Esophagus (tissue), 2 donors: ENCODE results near the gene CMC2. TPM values are rescaled to one million over a fixed set of nuclear protein-coding genes. Genes with fewer than 3 reads are reported as not detected.

Experiments
- H3K27ac ChIP-seq, 2 donors: one replicate each; pipeline ENCODE4 v1.5.1; 2013; ENCODE audit warnings: low read depth in 2 of 2, mild to moderate bottlenecking in 2 of 2, inconsistent platforms in 1 of 2, low read length in 1 of 2, moderate library complexity in 1 of 2
- H3K27me3 ChIP-seq, 2 donors: one replicate each; pipeline ENCODE4 v1.6.1; 2013; ENCODE audit warnings: low read length in 2 of 2, control low read depth in 1 of 2, mild to moderate bottlenecking in 1 of 2; ENCODE audit not compliant: insufficient read depth in 2 of 2, control insufficient read depth in 1 of 2
- H3K36me3 ChIP-seq, 2 donors: one replicate each; pipeline ENCODE4 v1.6.1; 2013; ENCODE audit warnings: low read length in 1 of 2; ENCODE audit not compliant: control insufficient read depth in 2 of 2, insufficient read depth in 2 of 2
- H3K4me1 ChIP-seq, 2 donors: one replicate each; pipeline ENCODE4 v1.6.1; 2013; ENCODE audit warnings: low read length in 1 of 2; ENCODE audit not compliant: control insufficient read depth in 2 of 2, insufficient read depth in 2 of 2
- H3K4me3 ChIP-seq, 2 donors: one replicate each; pipeline ENCODE4 v1.5.1; 2013; ENCODE audit warnings: low read length in 2 of 2, mild to moderate bottlenecking in 2 of 2, low read depth in 1 of 2, moderate library complexity in 1 of 2
- H3K9me3 ChIP-seq, 2 donors: one replicate each; pipeline ENCODE4 v1.6.1; 2013; ENCODE audit warnings: mild to moderate bottlenecking in 2 of 2, low read depth in 1 of 2, low read length in 1 of 2, moderate library complexity in 1 of 2; ENCODE audit not compliant: control insufficient read depth in 2 of 2, insufficient read depth in 1 of 2
- WGBS, 2 donors: extraction: QIAGEN DNeasy Blood & Tissue Kit; methylation state at CpG; one replicate each; pipeline ENCODE4 v1.1.7; 2013; 5-methylcytosine and 5-hydroxymethylcytosine counted together
- polyA plus RNA-seq, 2 donors: library from polyadenylated mRNA; stranded (reverse); fragments of 200-250 nt; gene quantifications; one replicate each; pipeline ENCODE4 v1.2.3, GENCODE V29; 2013
- donor health status: healthy with polysubstance abuse.
- donor health status: Bipolar disorder and iron deficiency.

The CMC2 gene
- polyA plus RNA-seq, 2 donors, result 29.9 to 69.7 TPM

DNA sequence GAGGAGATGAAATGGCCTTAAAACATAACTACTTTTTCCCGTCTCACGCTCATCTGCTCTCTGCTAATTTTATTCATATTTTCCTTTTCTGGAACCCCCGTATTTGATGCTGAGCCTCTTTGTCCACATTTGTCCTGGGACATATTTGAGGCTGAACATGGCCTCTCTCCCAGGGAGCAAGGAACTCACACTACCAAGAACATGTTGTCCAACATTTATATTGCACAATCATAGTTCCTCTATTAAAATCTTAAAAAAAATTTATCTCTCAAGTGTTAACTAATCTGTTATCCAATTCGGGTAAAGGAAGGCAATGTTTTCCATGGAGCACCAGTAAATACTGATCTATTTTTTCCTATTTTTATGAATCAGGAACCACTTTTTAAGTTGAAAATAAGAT, 60.2 kb downstream of the CMC2 start:
- H3K36me3 ChIP-seq, result no peaks in the 10 kb centered on the region
- peaks cover 0 to 6% of the 10 kb centered on the region in 2 donors for H3K4me1 ChIP-seq
- no peaks in the 10 kb centered on the region for H3K9me3 ChIP-seq
- H3K27ac ChIP-seq, result no peak overlapping the region
- H3K27me3 ChIP-seq, result no peaks in the 10 kb centered on the region
- H3K4me3 ChIP-seq, result no peak overlapping the region
- 86 to 91% methylated on average over 4 of the region's 4 CpGs for WGBS, 2 donors

DNA sequence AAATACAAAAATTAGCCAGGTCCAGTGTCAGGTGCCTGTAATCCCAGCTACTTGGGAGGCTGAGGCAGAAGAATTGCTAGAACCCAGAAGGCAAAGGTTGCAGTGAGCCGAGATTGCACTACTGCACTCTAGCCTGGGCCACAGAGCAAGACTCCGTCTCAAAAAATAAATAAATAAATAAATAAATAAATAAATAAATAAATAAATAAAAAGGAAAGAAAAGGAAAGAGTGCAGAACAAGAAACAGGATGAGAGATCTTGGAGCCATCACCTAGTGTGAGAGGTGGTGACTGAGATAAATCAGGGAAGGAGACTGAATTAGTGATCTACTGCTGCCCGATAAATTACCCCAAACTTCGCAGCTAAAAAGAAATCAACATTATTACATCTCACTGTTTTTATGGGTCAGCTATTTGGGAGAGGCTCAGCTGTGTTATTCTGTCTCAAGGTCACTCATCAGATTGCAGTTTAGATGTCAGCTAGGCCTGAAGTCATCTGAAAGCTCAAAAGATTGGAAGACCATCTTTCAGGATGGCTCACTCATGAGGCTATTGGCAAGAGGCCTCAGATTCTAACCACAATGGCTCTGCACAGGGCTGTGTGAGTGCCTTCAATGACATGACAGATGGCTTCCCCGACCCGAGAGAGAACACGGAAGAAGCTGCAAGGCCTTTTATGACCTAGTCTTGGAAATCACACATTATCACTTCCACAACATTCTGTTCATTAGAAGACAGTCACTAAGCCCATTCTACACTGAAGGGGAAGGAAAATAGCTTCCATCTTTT, 66.4 kb downstream of the CMC2 start:
- Histone ChIP-seq H3K36me3 (no peaks in the 10 kb centered on the region), H3K27me3 (no peaks in the 10 kb centered on the region), H3K4me3 (no peak overlapping the region), H3K27ac (no peak overlapping the region), H3K4me1 (peaks cover 0 to 8% of the 10 kb centered on the region in 2 donors), H3K9me3 (no peaks in the 10 kb centered on the region)
- WGBS, 2 donors, result 83 to 84% methylated on average over 7 of the region's 7 CpGs

DNA sequence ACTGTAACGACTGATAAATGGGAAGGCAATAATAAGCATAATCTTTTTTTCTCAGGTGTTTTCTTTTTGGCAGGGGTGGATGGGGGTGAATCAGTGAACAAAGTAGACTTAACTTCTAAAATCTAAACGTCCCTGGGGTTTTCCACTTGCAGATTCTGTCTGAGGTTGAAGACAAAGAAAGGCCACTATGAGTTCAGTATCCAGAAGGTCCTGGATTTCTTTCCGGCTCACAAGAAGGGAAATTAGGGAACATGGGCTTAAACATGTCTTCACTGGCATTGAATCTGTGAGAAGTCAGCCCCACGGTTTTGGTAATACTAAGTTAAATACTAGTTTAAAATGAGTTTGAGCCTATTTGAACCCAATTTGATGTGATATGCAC, 67.8 kb downstream of the CMC2 start:
- WGBS, 2 donors, result 44 to 51% methylated on average over 4 of the region's 4 CpGs
- H3K4me3 ChIP-seq, result no peak overlapping the region
- no peaks in the 10 kb centered on the region for H3K27me3 ChIP-seq
- H3K9me3 ChIP-seq, result no peaks in the 10 kb centered on the region
- H3K4me1 ChIP-seq, result peaks cover 0 to 8% of the 10 kb centered on the region in 2 donors
- no peak overlapping the region for H3K27ac ChIP-seq
- H3K36me3 ChIP-seq, result no peaks in the 10 kb centered on the region

DNA sequence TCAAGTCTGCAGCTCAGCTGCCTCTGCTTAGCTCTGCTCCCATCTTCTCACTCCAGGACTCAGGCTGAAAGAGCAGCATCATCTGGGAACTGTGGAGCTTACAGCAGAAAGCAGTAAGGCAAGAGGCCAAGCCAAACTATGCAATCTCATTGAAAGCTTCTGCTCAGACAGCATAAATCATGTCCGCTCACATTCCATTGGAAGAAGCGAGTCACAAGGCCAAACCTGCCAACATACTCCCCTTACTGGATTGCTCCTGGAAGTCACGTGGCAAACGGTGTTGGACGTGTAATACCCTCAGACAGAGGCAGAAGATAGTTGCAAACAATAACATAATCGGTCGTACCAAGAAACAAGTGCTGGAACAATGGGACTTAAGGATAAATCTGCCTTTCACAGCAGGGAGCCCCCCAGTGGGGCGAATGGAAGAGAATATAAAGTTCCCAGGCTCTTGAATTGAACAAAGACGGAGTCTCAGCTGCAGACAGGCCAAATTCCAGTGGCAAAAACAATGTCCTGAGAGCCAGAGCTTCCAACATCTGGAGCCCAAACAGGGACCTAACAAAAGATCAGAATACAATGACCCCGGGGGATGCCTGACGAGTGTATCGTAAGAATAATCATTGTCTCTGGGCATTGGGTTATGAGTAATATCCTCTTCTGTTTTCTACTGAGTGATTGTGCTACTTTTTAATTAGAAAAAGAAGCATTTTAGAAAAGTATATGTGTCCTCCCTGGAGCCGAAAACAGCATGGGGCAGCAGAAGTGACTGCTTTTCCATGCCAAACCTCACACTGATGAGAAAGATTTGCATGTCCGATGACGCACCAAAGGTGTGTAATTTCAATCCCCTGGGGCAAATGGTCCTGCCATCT, 68.4 kb downstream of the CMC2 start:
- Histone ChIP-seq H3K27ac (peak overlapping the region in 1 of 2 donors; percentile 6), H3K27me3 (no peaks in the 10 kb centered on the region)
- WGBS, 2 donors, result 36 to 53% methylated on average over 15 of the region's 15 CpGs

DNA sequence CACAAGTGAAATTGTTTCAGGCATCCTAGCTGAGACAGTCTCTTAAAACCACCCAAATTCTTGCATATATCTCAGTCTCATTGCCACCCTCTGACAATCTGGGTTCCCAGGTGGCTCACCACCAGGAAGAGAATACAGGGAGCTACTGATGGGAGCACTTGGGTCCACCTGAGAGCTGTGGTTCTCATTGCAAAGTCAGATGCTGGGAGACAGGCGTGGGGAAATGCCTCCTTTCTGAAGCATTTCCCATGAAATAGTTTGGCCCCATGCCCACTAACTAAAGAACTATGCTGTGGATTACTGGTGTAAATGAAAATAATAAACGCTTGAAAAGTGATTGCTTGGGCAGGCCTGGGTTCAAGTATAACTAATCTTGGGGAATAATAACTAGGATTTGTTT, 70.3 kb downstream of the CMC2 start:
- Histone ChIP-seq H3K27me3 (no peaks in the 10 kb centered on the region), H3K9me3 (no peaks in the 10 kb centered on the region), H3K36me3 (no peaks in the 10 kb centered on the region), H3K4me1 (peaks cover 0 to 13% of the 10 kb centered on the region in 2 donors), H3K27ac (peak overlapping the region in 1 of 2 donors; percentile 57), H3K4me3 (no peak overlapping the region)
- WGBS, 2 donors, result 28 to 44% methylated on average over 2 of the region's 2 CpGs

More for the DNA sequence above, 68.4 kb downstream of the CMC2 start:
- peaks cover 0 to 8% of the 10 kb centered on the region in 2 donors for H3K4me1 ChIP-seq
- H3K9me3 ChIP-seq, result no peaks in the 10 kb centered on the region
- H3K4me3 ChIP-seq, result no peak overlapping the region
- H3K36me3 ChIP-seq, result no peaks in the 10 kb centered on the region

DNA sequence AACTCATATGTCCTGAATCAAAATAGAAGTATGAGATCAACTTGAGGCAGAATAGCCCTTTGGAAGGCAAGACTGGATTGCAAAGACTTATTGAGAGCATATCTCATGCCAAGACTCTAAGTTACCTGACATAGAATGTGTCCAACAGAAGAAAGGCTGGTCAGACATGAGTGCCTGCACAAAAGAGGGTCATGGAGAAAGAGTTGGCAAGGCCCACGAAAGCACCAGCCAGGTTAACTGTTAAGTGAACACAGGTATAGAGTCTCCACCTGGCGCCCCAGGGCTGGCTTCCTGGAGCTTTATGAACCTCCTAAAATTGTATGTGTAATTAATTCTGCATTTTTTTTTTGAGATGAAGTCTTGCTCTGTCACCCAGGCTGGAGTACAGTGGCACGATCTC, 71.0 kb downstream of the CMC2 start:
- Histone ChIP-seq H3K27ac (no peak overlapping the region), H3K4me3 (no peak overlapping the region), H3K27me3 (no peaks in the 10 kb centered on the region), H3K4me1 (peaks cover 0 to 13% of the 10 kb centered on the region in 2 donors), H3K36me3 (no peaks in the 10 kb centered on the region), H3K9me3 (no peaks in the 10 kb centered on the region)
- 68 to 76% methylated on average over 3 of the region's 3 CpGs for WGBS, 2 donors

DNA sequence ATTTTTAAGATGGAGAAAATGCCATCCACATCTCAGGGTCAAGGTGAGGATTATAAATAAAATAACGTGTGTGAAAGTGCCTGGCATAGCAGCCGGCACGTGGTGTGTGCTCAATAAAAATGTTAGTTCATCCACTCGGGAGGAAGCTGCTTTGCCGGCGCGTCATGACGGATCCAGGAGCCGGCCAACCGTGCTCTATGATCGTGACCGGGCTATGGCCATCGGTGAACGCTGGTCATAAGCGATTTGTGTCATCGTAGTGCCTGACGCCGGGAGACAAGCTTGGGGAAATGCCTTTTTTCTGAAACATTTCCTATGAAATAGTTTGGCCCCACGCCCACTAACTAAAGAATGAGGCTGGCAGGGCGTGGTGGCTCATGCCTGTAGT, 74.0 kb downstream of the CMC2 start:
- Histone ChIP-seq H3K9me3 (no peaks in the 10 kb centered on the region), H3K4me3 (peak overlapping the region in 1 of 2 donors; percentile 15), H3K27me3 (no peaks in the 10 kb centered on the region), H3K36me3 (no peaks in the 10 kb centered on the region), H3K27ac (peak overlapping the region; percentile 56 to 66), H3K4me1 (peaks cover 0 to 11% of the 10 kb centered on the region in 2 donors)
- 11 to 20% methylated on average over 20 of the region's 20 CpGs for WGBS, 2 donors

DNA sequence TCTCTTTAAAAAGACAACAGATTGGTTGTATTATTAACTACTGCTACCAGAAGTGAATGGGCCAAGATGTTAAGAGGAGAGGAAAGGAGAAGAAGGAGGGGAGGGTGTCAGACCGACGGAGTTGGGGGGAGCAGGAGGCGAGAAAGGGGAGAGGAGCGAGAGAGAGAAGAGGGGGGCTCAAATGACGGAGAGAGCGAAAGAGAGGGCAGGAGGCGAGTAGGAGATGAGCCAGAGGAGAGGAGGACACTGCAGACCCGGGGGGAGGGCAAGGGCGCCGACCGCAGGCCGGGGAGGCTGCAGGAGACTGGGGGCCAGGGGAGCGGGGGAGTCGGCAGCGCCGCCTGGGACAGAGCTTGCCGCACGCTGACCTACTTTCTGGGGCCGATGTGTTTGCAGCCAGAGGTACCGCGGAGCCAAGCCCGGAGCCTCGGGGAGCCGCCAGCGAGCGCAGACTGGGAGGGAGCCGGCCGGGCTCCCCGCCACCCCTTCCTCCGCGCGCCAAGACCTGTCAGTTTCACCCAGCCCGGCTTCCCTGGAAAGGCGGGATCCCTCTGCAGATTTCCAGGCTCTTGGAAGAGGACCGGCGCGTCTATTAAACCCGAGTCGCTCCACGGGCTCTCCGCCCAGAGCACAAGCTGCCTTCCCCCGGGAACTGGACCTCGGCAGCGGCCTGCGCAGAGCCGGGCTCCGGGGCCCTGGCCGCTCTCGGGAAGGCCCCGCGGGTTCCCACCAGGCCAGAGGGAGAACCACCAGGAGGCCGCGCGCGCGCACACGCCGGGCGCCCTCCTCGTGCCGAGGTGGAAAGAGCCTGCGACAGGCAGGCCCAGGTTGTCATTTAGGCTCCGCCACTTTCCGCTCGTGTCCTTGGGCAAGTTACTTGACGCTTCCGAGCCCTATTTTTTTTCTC, 74.6 kb downstream of the CMC2 start:
- Histone ChIP-seq H3K9me3 (no peaks in the 10 kb centered on the region), H3K27me3 (no peaks in the 10 kb centered on the region), H3K4me3 (peak overlapping the region; percentile 15 to 44), H3K36me3 (no peaks in the 10 kb centered on the region), H3K4me1 (peaks cover 0 to 7% of the 10 kb centered on the region in 2 donors), H3K27ac (peak overlapping the region; percentile 56 to 66)
- WGBS, 2 donors, result 1 to 2% methylated on average over 66 to 67 of the region's 67 CpGs

DNA sequence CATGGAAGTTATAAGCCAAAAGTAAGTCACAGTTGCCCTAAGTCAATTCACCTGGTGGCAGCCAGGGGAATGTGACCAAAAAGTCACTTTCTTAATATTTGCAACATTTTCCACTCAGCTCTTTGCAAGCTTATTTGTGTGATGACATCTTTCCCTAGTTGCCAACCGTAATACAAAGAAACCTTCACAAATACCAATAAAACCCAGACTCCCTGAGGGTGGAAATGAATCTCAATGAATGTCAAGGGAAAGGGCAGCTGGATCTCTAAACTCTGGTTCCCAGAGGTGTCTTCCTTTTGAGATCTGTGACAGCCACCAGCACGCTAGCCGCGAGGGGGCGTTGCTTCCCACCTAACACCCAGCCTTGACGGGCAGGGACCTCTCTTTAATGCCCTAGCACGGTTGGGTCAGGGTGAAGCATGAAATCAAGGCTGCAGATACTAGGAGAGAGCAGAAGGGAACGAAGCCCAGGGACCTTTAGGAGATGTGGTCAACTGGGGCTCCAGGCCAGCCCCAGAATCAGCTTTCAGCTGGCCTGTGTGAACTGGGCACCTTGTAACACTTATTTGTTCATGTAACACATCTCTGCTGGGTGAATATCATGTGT, 82.2 kb downstream of the CMC2 start:
- 16 to 24% methylated on average over 8 of the region's 8 CpGs for WGBS, 2 donors
- H3K36me3 ChIP-seq, result no peaks in the 10 kb centered on the region

More for the DNA sequence above, 82.2 kb downstream of the CMC2 start:
- Histone ChIP-seq H3K27me3 (no peaks in the 10 kb centered on the region), H3K4me3 (no peak overlapping the region), H3K27ac (no peak overlapping the region), H3K4me1 (no peaks in the 10 kb centered on the region), H3K9me3 (no peaks in the 10 kb centered on the region)
